Measurements from ENCODE around the gene C2orf78. TPM values are rescaled to one million over a fixed set of nuclear protein-coding genes. Genes with fewer than 3 reads are reported as not detected.

C2orf78 gene
- polyA plus RNA-seq, 2 donors, result not detected

GRCh38 chr2:73821669-73822068 lies 37.7 kb downstream of the C2orf78 start:
- WGBS, 2 donors, result 55 to 71% methylated on average over 2 of the region's 2 CpGs
- H3K9me3 ChIP-seq (ENCODE audit: control insufficient read depth in 2 of 2, insufficient read depth in 1 of 2, low read depth in 1 of 2, low read length in 1 of 2), result no peaks in the 10 kb centered on the region

DNA sequence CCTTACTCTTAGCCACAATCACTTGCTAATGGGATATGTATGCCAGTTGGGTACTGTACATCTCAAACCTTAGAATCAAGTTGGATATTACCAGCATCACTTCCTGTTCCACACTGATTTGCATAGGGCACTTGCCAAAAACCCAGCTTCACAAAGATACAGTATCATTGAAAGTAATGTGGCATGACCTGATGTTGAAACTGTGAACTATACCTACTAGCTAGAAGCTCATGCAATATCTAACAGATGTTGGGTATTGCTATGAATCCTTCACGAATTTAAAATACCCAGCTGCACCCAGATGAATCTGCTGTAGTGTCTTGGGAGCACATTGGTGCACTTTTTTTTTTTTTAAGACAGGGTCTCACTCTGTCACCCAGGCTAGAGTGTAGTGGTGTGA lies 38.3 kb downstream of the C2orf78 start:
- H3K36me3 ChIP-seq (ENCODE audit: control insufficient read depth in 2 of 2, insufficient read depth in 2 of 2, low read length in 1 of 2), result no peaks in the 10 kb centered on the region
- H3K27me3 ChIP-seq (ENCODE audit: control insufficient read depth in 1 of 2, insufficient read depth in 2 of 2, low read length in 2 of 2), result no peaks in the 10 kb centered on the region
- WGBS, 2 donors, result 34 to 61% methylated on average over 1 of the region's 1 CpG

More at GRCh38 chr2:73821669-73822068, 37.7 kb downstream of the C2orf78 start:
- Histone ChIP-seq H3K4me3 (ENCODE audit: low read depth in 1 of 2, low read length in 2 of 2) (no peak overlapping the region), H3K27ac (ENCODE audit: low read depth in 2 of 2, low read length in 1 of 2) (no peak overlapping the region), H3K4me1 (ENCODE audit: control insufficient read depth in 2 of 2, insufficient read depth in 2 of 2, low read length in 1 of 2) (no peaks in the 10 kb centered on the region), H3K27me3 (ENCODE audit: control insufficient read depth in 1 of 2, insufficient read depth in 2 of 2, low read length in 2 of 2) (no peaks in the 10 kb centered on the region), H3K36me3 (ENCODE audit: control insufficient read depth in 2 of 2, insufficient read depth in 2 of 2, low read length in 1 of 2) (no peaks in the 10 kb centered on the region)

DNA sequence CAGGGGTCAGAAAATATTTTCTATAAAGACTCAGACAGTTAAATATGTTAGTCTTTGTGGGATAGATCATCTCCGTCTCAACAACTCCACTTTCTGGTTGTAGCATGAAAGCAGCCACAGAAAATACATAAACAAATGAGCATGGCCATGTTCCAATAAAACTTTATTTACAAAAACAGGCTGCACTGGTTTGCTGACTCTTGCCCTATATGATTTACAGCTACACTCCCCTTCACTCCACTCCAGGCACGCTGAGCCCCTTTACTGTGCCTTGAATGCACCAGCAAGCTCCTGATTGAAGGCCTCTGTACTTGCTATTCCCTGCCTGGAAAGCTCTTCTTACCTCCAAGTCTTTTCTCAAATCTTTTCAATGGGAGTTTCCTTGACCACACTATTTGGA lies 39.0 kb downstream of the C2orf78 start:
- H3K27ac ChIP-seq (ENCODE audit: low read depth in 2 of 2, low read length in 1 of 2), result no peak overlapping the region
- 75 to 81% methylated on average over 2 of the region's 2 CpGs for WGBS, 2 donors
- H3K36me3 ChIP-seq (ENCODE audit: control insufficient read depth in 2 of 2, insufficient read depth in 2 of 2, low read length in 1 of 2), result no peaks in the 10 kb centered on the region
- no peak overlapping the region for H3K4me3 ChIP-seq (ENCODE audit: low read depth in 1 of 2, low read length in 2 of 2)
- H3K4me1 ChIP-seq (ENCODE audit: control insufficient read depth in 2 of 2, insufficient read depth in 2 of 2, low read length in 1 of 2), result no peaks in the 10 kb centered on the region
- H3K27me3 ChIP-seq (ENCODE audit: control insufficient read depth in 1 of 2, insufficient read depth in 2 of 2, low read length in 2 of 2), result no peaks in the 10 kb centered on the region
- H3K9me3 ChIP-seq (ENCODE audit: control insufficient read depth in 2 of 2, insufficient read depth in 1 of 2, low read depth in 1 of 2, low read length in 1 of 2), result no peaks in the 10 kb centered on the region

More for the DNA sequence above, 38.3 kb downstream of the C2orf78 start:
- Histone ChIP-seq H3K27ac (ENCODE audit: low read depth in 2 of 2, low read length in 1 of 2) (no peak overlapping the region), H3K4me3 (ENCODE audit: low read depth in 1 of 2, low read length in 2 of 2) (no peak overlapping the region), H3K4me1 (ENCODE audit: control insufficient read depth in 2 of 2, insufficient read depth in 2 of 2, low read length in 1 of 2) (no peaks in the 10 kb centered on the region), H3K9me3 (ENCODE audit: control insufficient read depth in 2 of 2, insufficient read depth in 1 of 2, low read depth in 1 of 2, low read length in 1 of 2) (no peaks in the 10 kb centered on the region)

GRCh38 chr2:73823416-73823815 lies 39.4 kb downstream of the C2orf78 start:
- no peaks in the 10 kb centered on the region for H3K9me3 ChIP-seq (ENCODE audit: control insufficient read depth in 2 of 2, insufficient read depth in 1 of 2, low read depth in 1 of 2, low read length in 1 of 2)
- no peak overlapping the region for H3K27ac ChIP-seq (ENCODE audit: low read depth in 2 of 2, low read length in 1 of 2)
- no peaks in the 10 kb centered on the region for H3K27me3 ChIP-seq (ENCODE audit: control insufficient read depth in 1 of 2, insufficient read depth in 2 of 2, low read length in 2 of 2)
- H3K4me3 ChIP-seq (ENCODE audit: low read depth in 1 of 2, low read length in 2 of 2), result no peak overlapping the region
- WGBS, 2 donors, result 32 to 37% methylated on average over 2 of the region's 2 CpGs
- no peaks in the 10 kb centered on the region for H3K4me1 ChIP-seq (ENCODE audit: control insufficient read depth in 2 of 2, insufficient read depth in 2 of 2, low read length in 1 of 2)
- no peaks in the 10 kb centered on the region for H3K36me3 ChIP-seq (ENCODE audit: control insufficient read depth in 2 of 2, insufficient read depth in 2 of 2, low read length in 1 of 2)

GRCh38 chr2:73823916-73824523 lies 40.0 kb downstream of the C2orf78 start:
- Histone ChIP-seq H3K4me1 (ENCODE audit: control insufficient read depth in 2 of 2, insufficient read depth in 2 of 2, low read length in 1 of 2) (no peaks in the 10 kb centered on the region), H3K9me3 (ENCODE audit: control insufficient read depth in 2 of 2, insufficient read depth in 1 of 2, low read depth in 1 of 2, low read length in 1 of 2) (no peaks in the 10 kb centered on the region), H3K4me3 (ENCODE audit: low read depth in 1 of 2, low read length in 2 of 2) (no peak overlapping the region), H3K27ac (ENCODE audit: low read depth in 2 of 2, low read length in 1 of 2) (no peak overlapping the region), H3K36me3 (ENCODE audit: control insufficient read depth in 2 of 2, insufficient read depth in 2 of 2, low read length in 1 of 2) (no peaks in the 10 kb centered on the region), H3K27me3 (ENCODE audit: control insufficient read depth in 1 of 2, insufficient read depth in 2 of 2, low read length in 2 of 2) (no peaks in the 10 kb centered on the region)
- WGBS, 2 donors, result 9% methylated on average over 3 of the region's 3 CpGs

- Histone ChIP-seq H3K27me3 (ENCODE audit: control insufficient read depth in 1 of 2, insufficient read depth in 2 of 2, low read length in 2 of 2) (no peaks in the 10 kb centered on the region), H3K27ac (ENCODE audit: low read depth in 2 of 2, low read length in 1 of 2) (no peak overlapping the region), H3K4me1 (ENCODE audit: control insufficient read depth in 2 of 2, insufficient read depth in 2 of 2, low read length in 1 of 2) (no peaks in the 10 kb centered on the region), H3K36me3 (ENCODE audit: control insufficient read depth in 2 of 2, insufficient read depth in 2 of 2, low read length in 1 of 2) (no peaks in the 10 kb centered on the region), H3K4me3 (ENCODE audit: low read depth in 1 of 2, low read length in 2 of 2) (no peak overlapping the region), H3K9me3 (ENCODE audit: control insufficient read depth in 2 of 2, insufficient read depth in 1 of 2, low read depth in 1 of 2, low read length in 1 of 2) (no peaks in the 10 kb centered on the region)
- WGBS, 2 donors, result 72 to 75% methylated on average over 4 of the region's 4 CpGs
Observed at GRCh38 chr2:73825408-73825807, 41.4 kb downstream of the C2orf78 start.

- no peaks in the 10 kb centered on the region for H3K36me3 ChIP-seq (ENCODE audit: control insufficient read depth in 2 of 2, insufficient read depth in 2 of 2, low read length in 1 of 2)
- no peaks in the 10 kb centered on the region for H3K9me3 ChIP-seq (ENCODE audit: control insufficient read depth in 2 of 2, insufficient read depth in 1 of 2, low read depth in 1 of 2, low read length in 1 of 2)
- no peaks in the 10 kb centered on the region for H3K4me1 ChIP-seq (ENCODE audit: control insufficient read depth in 2 of 2, insufficient read depth in 2 of 2, low read length in 1 of 2)
- H3K27me3 ChIP-seq (ENCODE audit: control insufficient read depth in 1 of 2, insufficient read depth in 2 of 2, low read length in 2 of 2), result no peaks in the 10 kb centered on the region
- 32 to 39% methylated on average over 2 of the region's 2 CpGs for WGBS, 2 donors
- H3K27ac ChIP-seq (ENCODE audit: low read depth in 2 of 2, low read length in 1 of 2), result no peak overlapping the region
- no peak overlapping the region for H3K4me3 ChIP-seq (ENCODE audit: low read depth in 1 of 2, low read length in 2 of 2)
Observed at GRCh38 chr2:73827018-73827417, 43.0 kb downstream of the C2orf78 start.

DNA sequence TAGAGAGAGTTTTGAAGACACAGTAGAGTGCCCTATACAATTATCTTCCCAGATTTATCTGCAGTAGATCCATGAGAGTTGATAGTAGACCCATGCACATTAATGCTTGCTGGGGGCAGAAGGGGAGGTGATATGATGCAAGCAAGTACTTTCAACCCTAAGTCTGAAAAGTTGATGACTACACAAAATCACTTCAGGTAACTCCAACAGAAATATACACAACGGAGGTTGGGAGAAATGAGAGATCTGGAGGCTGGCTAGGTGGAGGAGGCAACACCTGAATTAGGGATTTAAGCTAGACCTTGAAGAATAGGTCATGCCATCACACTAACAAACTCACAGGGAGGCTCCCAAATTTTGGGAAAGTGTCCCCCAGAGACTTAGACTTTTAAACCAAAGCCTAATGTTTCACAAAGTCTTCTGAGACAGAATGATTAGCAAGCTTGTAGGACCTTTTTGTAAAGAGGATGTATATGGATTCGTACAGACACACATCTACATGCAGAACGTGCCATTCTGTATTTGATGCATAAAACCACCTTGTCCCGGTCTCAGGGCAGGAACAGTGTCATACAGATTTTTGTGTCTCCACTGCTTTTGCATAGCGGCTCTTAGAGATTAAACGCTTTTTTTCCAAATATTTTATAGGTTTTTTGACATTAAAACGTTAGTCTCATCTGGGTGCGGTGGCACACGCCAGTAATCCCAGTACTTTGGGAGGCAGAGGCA lies 43.8 kb downstream of the C2orf78 start:
- no peaks in the 10 kb centered on the region for H3K36me3 ChIP-seq (ENCODE audit: control insufficient read depth in 2 of 2, insufficient read depth in 2 of 2, low read length in 1 of 2)
- no peak overlapping the region for H3K27ac ChIP-seq (ENCODE audit: low read depth in 2 of 2, low read length in 1 of 2)
- peaks cover 0 to 2% of the 10 kb centered on the region in 2 donors for H3K4me1 ChIP-seq (ENCODE audit: control insufficient read depth in 2 of 2, insufficient read depth in 2 of 2, low read length in 1 of 2)
- no peaks in the 10 kb centered on the region for H3K27me3 ChIP-seq (ENCODE audit: control insufficient read depth in 1 of 2, insufficient read depth in 2 of 2, low read length in 2 of 2)
- 81 to 83% methylated on average over 9 of the region's 9 CpGs for WGBS, 2 donors
- no peak overlapping the region for H3K4me3 ChIP-seq (ENCODE audit: low read depth in 1 of 2, low read length in 2 of 2)
- H3K9me3 ChIP-seq (ENCODE audit: control insufficient read depth in 2 of 2, insufficient read depth in 1 of 2, low read depth in 1 of 2, low read length in 1 of 2), result no peaks in the 10 kb centered on the region

DNA sequence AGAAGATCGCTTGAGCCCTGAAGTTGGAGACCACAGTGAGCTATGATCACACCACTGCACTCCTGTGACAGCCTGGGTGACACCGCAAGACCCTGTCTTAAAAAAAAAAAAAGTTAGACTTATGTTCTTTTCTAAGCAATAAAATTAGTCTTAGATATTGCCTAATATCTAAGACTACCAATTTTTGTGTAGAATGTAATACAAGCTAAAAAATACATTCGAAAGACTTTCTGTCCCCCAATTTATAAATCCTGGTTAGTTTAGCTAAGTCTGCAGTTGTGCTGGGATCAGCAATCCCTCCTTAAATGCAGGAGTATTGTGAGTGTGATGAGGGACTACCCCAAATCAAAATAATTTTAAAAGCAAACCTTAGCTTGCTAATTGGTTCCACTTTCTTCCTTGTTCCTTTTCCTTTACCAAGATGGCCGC lies 44.4 kb downstream of the C2orf78 start:
- peak overlapping the region in 1 of 2 donors; percentile 99 for H3K27ac ChIP-seq (ENCODE audit: low read depth in 2 of 2, low read length in 1 of 2)
- H3K9me3 ChIP-seq (ENCODE audit: control insufficient read depth in 2 of 2, insufficient read depth in 1 of 2, low read depth in 1 of 2, low read length in 1 of 2), result no peaks in the 10 kb centered on the region
- WGBS, 2 donors, result 64 to 65% methylated on average over 4 of the region's 4 CpGs
- H3K4me1 ChIP-seq (ENCODE audit: control insufficient read depth in 2 of 2, insufficient read depth in 2 of 2, low read length in 1 of 2), result peaks cover 0 to 2% of the 10 kb centered on the region in 2 donors
- peaks cover 0 to under 1% of the 10 kb centered on the region in 2 donors for H3K36me3 ChIP-seq (ENCODE audit: control insufficient read depth in 2 of 2, insufficient read depth in 2 of 2, low read length in 1 of 2)
- H3K4me3 ChIP-seq (ENCODE audit: low read depth in 1 of 2, low read length in 2 of 2), result peak overlapping the region in 1 of 2 donors; percentile 89
- no peaks in the 10 kb centered on the region for H3K27me3 ChIP-seq (ENCODE audit: control insufficient read depth in 1 of 2, insufficient read depth in 2 of 2, low read length in 2 of 2)

All from esophagus (tissue), 2 donors.